A673 (cell line): Measurements from ENCODE around the gene VPS16.

Source experiments
- CTCF ChIP-seq: fragments of 300-800, 200-600 bp; sonication (generic); conservative IDR thresholded peaks from 2 replicates; pipeline ENCODE4 v1.5.1; 2017; ENCODE audit warnings: low read depth, mild to moderate bottlenecking, antibody characterized with exemption, low read length, moderate library complexity, mixed read lengths
- EZH2 ChIP-seq: fragments of 200-600 bp; sonication (generic); IDR thresholded peaks from 2 replicates; pipeline ENCODE4 v1.6.1; 2017; ENCODE audit warnings: borderline replicate concordance, low read depth, mild to moderate bottlenecking, mixed read lengths, antibody characterized with exemption, low read length; ENCODE audit not compliant: poor library complexity, severe bottlenecking

GRCh38 chr20:2894221-2894620, 53.7 kb downstream of the VPS16 start:
- TF ChIP-seq CTCF (no peak), EZH2 (no peak)
